HepG2 (cell line): ENCODE data around the gene MAPK8IP3. TPM values are rescaled to one million over a fixed set of nuclear protein-coding genes. Genes with fewer than 3 reads are reported as not detected.

Source experiments
- ATAC-seq: fragments of 200-7000 bp; cut with Tn5 transposase; 3 replicates; pipeline ENCODE4 v1.9.1; 2020; ENCODE audit warnings: mild to moderate bottlenecking, moderate library complexity
- BruUV-seq: library from RNA; stranded (reverse); fragments of 400-500 nt; replicated peaks from 2 replicates; lab custom pipeline; 2021; lab: Mats Ljungman, UMichigan
- CTCF ChIA-PET: fragments of 300-600 bp; formaldehyde crosslinking; extraction: SDS; loops from one replicate; lab custom pipeline; 2021; ENCODE audit warnings: low total read pairs, inconsistent platforms, low intra/inter-chr PET ratio; lab: Yijun Ruan, JAX
- POLR2A ChIA-PET: fragments of 350-600 bp; sonication (Branson Sonifier 250); formaldehyde crosslinking; loops from one replicate; lab custom pipeline; 2020; ENCODE audit warnings: antibody characterized with exemption, inconsistent platforms; lab: Yijun Ruan, JAX
- DNase-seq: peaks from one replicate; pipeline ENCODE4 v3.0.0-alpha.2; 2015; ENCODE audit warnings: low spot score
- FAIRE-seq: peaks from 3 replicates; lab custom pipeline; 2011; peaks lifted over from hg19 to GRCh38; lab: Jason Lieb, UNC
- H2AFZ ChIP-seq: one replicate; pipeline ENCODE4 v1.6.1; 2011; ENCODE audit warnings: low read length, inconsistent platforms
- H3K27ac ChIP-seq: fragments of 300-600 bp; 3 replicates; pipeline ENCODE4 v1.8.0; 2011; ENCODE audit warnings: mixed run types, mild to moderate bottlenecking, mixed read lengths, low read length, inconsistent platforms; ENCODE audit not compliant: insufficient read depth; ENCODE audit errors: extremely low read length
- H3K27me3 ChIP-seq, 2 experiments: fragments of 200-600 bp in 1 of 2; 2 replicates in 1 of 2; 3 replicates in 1 of 2; pipeline versions ENCODE4 v1.6.0 to v1.8.0; 2011; ENCODE audit warnings: low read length in 2 of 2, mild to moderate bottlenecking in 2 of 2, moderate library complexity in 2 of 2, inconsistent platforms in 1 of 2; ENCODE audit not compliant: insufficient read depth in 2 of 2, control insufficient read depth in 1 of 2
- H3K36me3 ChIP-seq, 2 experiments: fragments of 200-600 bp in 1 of 2; replicated peaks in 1 of 2; 2 replicates in 1 of 2; 3 replicates in 1 of 2; pipeline versions ENCODE4 v1.5.1 to v1.8.0; 2011; ENCODE audit warnings: low read length in 2 of 2, inconsistent platforms in 1 of 2; ENCODE audit not compliant: insufficient read depth in 2 of 2, control insufficient read depth in 1 of 2
- H3K4me1 ChIP-seq: 2 replicates; pipeline ENCODE4 v1.5.1; 2012; ENCODE audit warnings: low read length, inconsistent platforms; ENCODE audit not compliant: insufficient read depth
- H3K4me2 ChIP-seq: 2 replicates; pipeline ENCODE4 v1.6.0; 2011; ENCODE audit warnings: low read depth, low read length, inconsistent platforms
- H3K4me3 ChIP-seq, 3 experiments: fragments of 200-600 bp in 1 of 3; sonication (generic), shearing (Covaris generic) in 1 of 3; replicated peaks in 1 of 3; 2 replicates each; pipeline ENCODE4 v1.5.1; 2011 to 2016; ENCODE audit warnings: low read length in 3 of 3, inconsistent platforms in 2 of 3, low read depth in 2 of 3, mild to moderate bottlenecking in 2 of 3, control low read depth in 1 of 3, mixed read lengths in 1 of 3; ENCODE audit not compliant: insufficient read depth in 1 of 3
- H3K79me2 ChIP-seq: one replicate; pipeline ENCODE4 v1.6.1; 2011; ENCODE audit warnings: low read length, inconsistent platforms; ENCODE audit not compliant: insufficient read depth
- H3K9ac ChIP-seq: 2 replicates; pipeline ENCODE4 v1.6.0; 2011; ENCODE audit warnings: mild to moderate bottlenecking, low read depth, low read length, inconsistent platforms; ENCODE audit not compliant: insufficient read depth
- H3K9me3 ChIP-seq: 2 replicates; pipeline ENCODE4 v1.5.1; 2012; ENCODE audit warnings: mild to moderate bottlenecking, low read length
- H4K20me1 ChIP-seq: 2 replicates; pipeline ENCODE4 v1.6.0; 2011; ENCODE audit warnings: inconsistent platforms, mild to moderate bottlenecking, low read length, moderate library complexity; ENCODE audit not compliant: insufficient read depth
- DNMT3B ChIP-seq: conservative IDR thresholded peaks from 2 replicates; pipeline ENCODE4 v1.6.1; 2016; ENCODE audit warnings: missing biosample characterization, control low read depth
- MBNL3 ChIP-seq: fragments of 250-450 bp; sonication (Bioruptor Pico); conservative IDR thresholded peaks from 2 replicates; pipeline ENCODE4 v1.8.0; 2022; ENCODE audit warnings: mild to moderate bottlenecking, inconsistent platforms
- MED8 ChIP-seq: sonication (generic); formaldehyde crosslinking; IDR thresholded peaks from 2 replicates; pipeline ENCODE4 v1.8.1; 2023; ENCODE audit warnings: mild to moderate bottlenecking, missing genetic modification reagents; ENCODE audit not compliant: insufficient replicate concordance
- NKX3-1 ChIP-seq: sonication (generic); formaldehyde crosslinking; IDR thresholded peaks from 2 replicates; pipeline ENCODE4 v1.5.0; 2020; ENCODE audit warnings: missing genetic modification reagents
- NPAS2 ChIP-seq: sonication (generic); formaldehyde crosslinking; IDR thresholded peaks from 2 replicates; pipeline ENCODE4 v1.8.0; 2022; ENCODE audit warnings: mild to moderate bottlenecking, missing genetic modification reagents, borderline replicate concordance
- RBAK ChIP-seq: sonication (generic); formaldehyde crosslinking; IDR thresholded peaks from 2 replicates; pipeline ENCODE4 v1.5.1; 2020; ENCODE audit warnings: mild to moderate bottlenecking, missing genetic modification reagents
- TARDBP ChIP-seq: sonication (generic); formaldehyde crosslinking; IDR thresholded peaks from 2 replicates; pipeline ENCODE4 v1.8.0; 2022; ENCODE audit warnings: mild to moderate bottlenecking, missing genetic modification reagents
- ZFX ChIP-seq: sonication (generic); formaldehyde crosslinking; IDR thresholded peaks from 2 replicates; pipeline ENCODE4 v1.4.0; 2020; ENCODE audit warnings: mild to moderate bottlenecking, low read depth, missing genetic modification reagents, moderate library complexity
- ZMYM2 ChIP-seq: sonication (generic); formaldehyde crosslinking; IDR thresholded peaks from 2 replicates; pipeline ENCODE4 v1.8.0; 2022; ENCODE audit warnings: mild to moderate bottlenecking, missing genetic modification reagents
- ZNF296 ChIP-seq: sonication (generic); formaldehyde crosslinking; conservative IDR thresholded peaks from 2 replicates; pipeline ENCODE4 v1.5.0; 2020; ENCODE audit warnings: mild to moderate bottlenecking, missing genetic modification reagents
- ZNF383 ChIP-seq: sonication (generic); formaldehyde crosslinking; IDR thresholded peaks from 2 replicates; pipeline ENCODE4 v1.4.0; 2020; ENCODE audit warnings: missing genetic modification reagents, mild to moderate bottlenecking, borderline replicate concordance
- ZNF619 ChIP-seq: sonication (generic); formaldehyde crosslinking; IDR thresholded peaks from 2 replicates; pipeline ENCODE4 v1.4.0; 2020; ENCODE audit warnings: mild to moderate bottlenecking, missing genetic modification reagents
- WGBS: methylation state at CpG from one replicate; pipeline ENCODE4 v1.1.6; 2017; ENCODE audit warnings: low lambda C conversion rate; 5-methylcytosine and 5-hydroxymethylcytosine counted together
- in situ Hi-C: cut with HindIII; loops from 2 replicates; pipeline ENCODE4 v1.10.0; 2017; ENCODE audit warnings: low pct_unique_long_range_greater_than_20kb; ENCODE audit not compliant: extremely low pct_ligation_motif_present
- intact Hi-C: fragments of 100-400 bp; cut with micrococcal nuclease; formaldehyde crosslinking; loops from one replicate; pipeline ENCODE4 v1.10.0; 2022; ENCODE audit not compliant: unreplicated experiment
- polyA plus RNA-seq, 8 experiments: library from polyadenylated mRNA; depleted of rRNA in 3 of 8; stranded (reverse) in 7 of 8; unstranded in 1 of 8; fragments of >200 nt; fragmentation: Illumina TruSeq in 4 of 8; extraction: Trizol in 4 of 8; gene quantifications; 2 replicates each; pipeline versions ENCODE4 v1.2.1 to v1.2.3, GENCODE V29; 2011 to 2016; ENCODE audit warnings: low read depth in 4 of 8, missing spikeins in 1 of 8, mixed read lengths in 1 of 8; ENCODE audit not compliant: insufficient read depth in 1 of 8
- total RNA-seq, 5 experiments: library from RNA; depleted of rRNA; stranded (reverse); fragments of >200 nt; fragmentation: Illumina TruSeq; extraction: Trizol; gene quantifications; 2 replicates each; pipeline ENCODE4 v1.2.3, GENCODE V29; 2016; ENCODE audit warnings: low read depth in 1 of 5
- TF ChIP-seq, protein P1 (sequence below): sonication (generic); formaldehyde crosslinking; IDR thresholded peaks from 2 replicates; pipeline ENCODE4 v1.8.1; 2022; ENCODE audit warnings: mild to moderate bottlenecking, missing genetic modification reagents
- TF ChIP-seq, protein P2 (sequence below): sonication (generic); formaldehyde crosslinking; IDR thresholded peaks from 2 replicates; pipeline ENCODE4 v1.5.1; 2020; ENCODE audit warnings: missing genetic modification reagents, mild to moderate bottlenecking, borderline replicate concordance

MAPK8IP3 gene
- total and polyA plus RNA-seq, 2 of the 13 experiments (the other 11 are each of a cell fraction or from before 2014, with no cell fraction given): 25.1 to 41.7 TPM

DNA sequence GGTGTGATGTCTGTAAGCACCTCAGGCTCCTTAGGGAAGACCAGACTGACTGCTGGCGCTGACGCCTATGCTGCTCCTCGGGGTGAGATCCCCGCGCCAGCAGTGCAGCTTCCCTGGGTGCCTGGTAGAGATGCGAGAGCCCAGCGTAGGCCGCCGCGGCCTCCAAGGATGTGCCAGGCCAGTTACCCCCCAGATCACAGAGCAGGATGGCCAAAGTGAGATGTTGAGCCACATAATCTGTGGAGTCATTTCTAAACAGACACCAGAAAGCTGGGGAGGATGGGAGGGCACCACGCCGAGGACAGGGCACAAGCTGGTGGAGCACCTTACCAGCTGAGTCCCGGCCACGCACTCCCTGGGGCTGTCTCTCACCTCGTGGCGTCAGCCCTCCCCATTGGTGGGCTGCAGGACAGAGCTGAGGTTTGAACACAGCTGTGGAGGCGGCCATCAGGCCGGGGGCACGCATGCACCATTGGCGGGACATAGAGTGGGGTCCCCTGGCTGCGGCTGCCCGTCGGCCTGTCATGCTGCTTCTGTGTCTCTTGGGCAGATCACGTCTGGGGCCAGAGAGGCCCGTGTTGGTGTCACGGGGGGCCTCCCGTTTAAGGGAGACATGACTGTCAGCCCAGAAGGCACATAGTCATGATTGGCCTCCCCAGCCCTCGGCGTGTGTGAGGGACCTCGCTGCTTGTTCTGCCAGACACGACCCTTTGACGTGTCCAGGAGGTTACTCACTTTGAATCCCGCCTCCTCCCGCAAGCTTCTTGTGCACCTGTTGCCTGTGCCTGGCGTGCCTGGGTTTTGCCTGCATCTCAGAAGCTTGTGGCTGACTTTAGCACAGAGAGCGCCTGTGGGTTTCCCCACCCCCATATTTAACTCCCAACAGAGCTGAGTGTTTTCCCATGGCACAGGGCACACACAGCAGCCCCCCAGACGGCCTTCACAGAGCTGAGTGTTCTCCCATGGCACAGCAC is 21.9 kb downstream of the MAPK8IP3 start:
- H3K4me3 ChIP-seq: no peak overlapping the region
- 96% methylated on average over 17 of the region's 37 CpGs for WGBS
- no peak overlapping the region for H3K4me2 ChIP-seq
- peaks cover 31 to 59% of the 10 kb centered on the region in 2 experiments; a peak in 4 of 5 replicates for H3K36me3 ChIP-seq
- no peaks in the 10 kb centered on the region; a peak in 1 of 5 replicates for H3K27me3 ChIP-seq
- intact Hi-C loops (no loop called here), in situ Hi-C loops (no loop called here)
- no peak overlapping the region for H2AFZ ChIP-seq
- TF ChIP-seq NKX3-1 (no peak), TARDBP (CRISPR knock-in tag) (0 out of 2 replicates have a peak, but pooled peaks have one; percentile 5), MED8 (CRISPR knock-in tag) (no peak)
- H3K4me1 ChIP-seq: peaks cover 11% of the 10 kb centered on the region
- ChIA-PET CTCF (no interaction called here), POLR2A (no interaction called here)
- BruUV-seq: no TSS peak
- DNase-seq (no peak), ATAC-seq (no peak), FAIRE-seq (no peak)
- H3K9ac ChIP-seq: no peak overlapping the region
- no peaks in the 10 kb centered on the region for H3K9me3 ChIP-seq
- no peak overlapping the region for H3K27ac ChIP-seq
- H4K20me1 ChIP-seq: peaks cover 10% of the 10 kb centered on the region
- peaks cover 6% of the 10 kb centered on the region for H3K79me2 ChIP-seq

DNA sequence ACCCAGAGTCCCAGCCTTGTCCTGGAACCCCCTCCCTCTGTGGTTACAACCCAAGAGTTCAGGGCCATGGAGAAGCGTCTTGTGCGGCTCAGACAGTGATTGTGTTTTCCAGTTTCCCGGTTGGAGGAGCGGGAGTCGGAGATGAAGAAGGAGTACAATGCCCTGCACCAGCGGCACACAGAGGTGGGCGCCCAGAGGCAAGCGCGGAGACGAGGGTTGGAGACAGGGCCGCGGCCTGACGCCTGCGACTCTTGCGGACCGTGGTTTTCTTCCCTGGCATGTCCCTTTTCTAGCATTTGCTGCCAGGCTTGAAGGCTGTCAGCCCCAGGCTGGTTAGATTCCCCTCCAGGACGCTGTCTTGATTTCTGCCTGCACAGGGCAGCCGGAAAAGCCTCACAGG is 23.0 kb downstream of the MAPK8IP3 start:
- in situ Hi-C loops (no loop called here), intact Hi-C loops (no loop called here)
- Histone ChIP-seq H3K27me3 (no peaks in the 10 kb centered on the region; a peak in 1 of 5 replicates), H3K36me3 (peaks cover 34 to 68% of the 10 kb centered on the region in 2 experiments; a peak in 4 of 5 replicates), H3K27ac (no peak overlapping the region), H3K4me3 (no peak overlapping the region), H4K20me1 (peaks cover 4% of the 10 kb centered on the region; the same call in 1 of the 2 replicates), H3K4me2 (no peak overlapping the region), H3K9ac (no peak overlapping the region), H3K79me2 (peaks cover 1% of the 10 kb centered on the region), H2AFZ (no peak overlapping the region), H3K9me3 (no peaks in the 10 kb centered on the region), H3K4me1 (peaks cover under 1% of the 10 kb centered on the region; the same call in 1 of the 2 replicates)
- TF ChIP-seq, protein P1, sequence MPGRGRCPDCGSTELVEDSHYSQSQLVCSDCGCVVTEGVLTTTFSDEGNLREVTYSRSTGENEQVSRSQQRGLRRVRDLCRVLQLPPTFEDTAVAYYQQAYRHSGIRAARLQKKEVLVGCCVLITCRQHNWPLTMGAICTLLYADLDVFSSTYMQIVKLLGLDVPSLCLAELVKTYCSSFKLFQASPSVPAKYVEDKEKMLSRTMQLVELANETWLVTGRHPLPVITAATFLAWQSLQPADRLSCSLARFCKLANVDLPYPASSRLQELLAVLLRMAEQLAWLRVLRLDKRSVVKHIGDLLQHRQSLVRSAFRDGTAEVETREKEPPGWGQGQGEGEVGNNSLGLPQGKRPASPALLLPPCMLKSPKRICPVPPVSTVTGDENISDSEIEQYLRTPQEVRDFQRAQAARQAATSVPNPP (CRISPR knock-in tag): no peak
- TF ChIP-seq MBNL3 (CRISPR knock-in tag) (no peak), RBAK (CRISPR knock-in tag) (no peak), ZNF619 (no peak), NKX3-1 (no peak), NPAS2 (CRISPR knock-in tag) (no peak), ZFX (CRISPR knock-in tag) (no peak), ZNF296 (CRISPR knock-in tag) (no peak), ZMYM2 (no peak), DNMT3B (no peak), ZNF383 (CRISPR knock-in tag) (no peak)
- TF ChIP-seq, protein P2, sequence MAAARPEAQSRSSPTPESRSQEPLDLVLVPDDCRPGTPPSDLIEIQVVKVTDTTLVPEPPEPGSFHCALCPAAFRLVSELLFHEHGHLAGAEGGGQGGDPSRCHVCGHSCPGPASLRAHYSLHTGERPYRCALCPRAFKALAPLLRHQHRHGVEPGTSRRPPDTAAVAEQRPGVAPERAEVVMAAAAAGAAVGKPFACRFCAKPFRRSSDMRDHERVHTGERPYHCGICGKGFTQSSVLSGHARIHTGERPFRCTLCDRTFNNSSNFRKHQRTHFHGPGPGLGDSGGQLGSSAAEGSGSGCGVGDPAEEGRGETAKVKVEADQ (CRISPR knock-in tag): no peak
- FAIRE-seq (no peak), DNase-seq (no peak), ATAC-seq (no peak)
- WGBS: 99% methylated on average over 18 of the region's 18 CpGs
- no TSS peak for BruUV-seq
- POLR2A ChIA-PET: no interaction called here
- CTCF ChIA-PET: no interaction called here
